Muscle layer of colon (tissue), 2 donors: Measurements from ENCODE around the gene MAP3K5.

ENCODE experiments used
- H3K27ac ChIP-seq: one replicate; pipeline ENCODE4 v1.7.0; 2013; ENCODE audit warnings: low read depth, mild to moderate bottlenecking, low read length, moderate library complexity
- H3K27me3 ChIP-seq, 2 donors: one replicate each; pipeline ENCODE4 v1.7.0; 2013; ENCODE audit warnings: low read length in 2 of 2, mild to moderate bottlenecking in 2 of 2; ENCODE audit not compliant: insufficient read depth in 2 of 2, control insufficient read depth in 1 of 2
- H3K36me3 ChIP-seq: one replicate; pipeline ENCODE4 v1.7.0; 2013; ENCODE audit warnings: mild to moderate bottlenecking, low read length; ENCODE audit not compliant: insufficient read depth
- H3K4me1 ChIP-seq: one replicate; pipeline ENCODE4 v1.7.0; 2013; ENCODE audit warnings: mild to moderate bottlenecking, low read length; ENCODE audit not compliant: insufficient read depth
- H3K4me3 ChIP-seq, 2 donors: one replicate each; pipeline ENCODE4 v1.7.0; 2013; ENCODE audit warnings: low read length in 2 of 2, low read depth in 1 of 2, mild to moderate bottlenecking in 1 of 2, moderate library complexity in 1 of 2
- H3K9ac ChIP-seq: one replicate; pipeline ENCODE4 v1.7.0; 2013; ENCODE audit warnings: low read length
- H3K9me3 ChIP-seq: one replicate; pipeline ENCODE4 v1.7.0; 2013; ENCODE audit warnings: mild to moderate bottlenecking, low read length
- donor health status: abdominal sarcoma.
- donor health status: Adenocarcinoma of cecum.

Gene MAP3K5

GRCh38 chr6:136780972-136781371, 11.3 kb downstream of the MAP3K5 start:
- no peak overlapping the region for H3K4me3 ChIP-seq
- H3K27ac ChIP-seq: no peak overlapping the region
- H3K9ac ChIP-seq: no peak overlapping the region
- no peaks in the 10 kb centered on the region for H3K27me3 ChIP-seq
- no peaks in the 10 kb centered on the region for H3K36me3 ChIP-seq
- peaks cover 5% of the 10 kb centered on the region for H3K4me1 ChIP-seq
- H3K9me3 ChIP-seq: no peaks in the 10 kb centered on the region

- H3K36me3 ChIP-seq: no peaks in the 10 kb centered on the region
- H3K9ac ChIP-seq: no peak overlapping the region
- no peak overlapping the region for H3K4me3 ChIP-seq
- H3K9me3 ChIP-seq: no peaks in the 10 kb centered on the region
- no peaks in the 10 kb centered on the region for H3K27me3 ChIP-seq
- H3K27ac ChIP-seq: no peak overlapping the region
- H3K4me1 ChIP-seq: peaks cover 5% of the 10 kb centered on the region
These were observed 12.6 kb downstream of the MAP3K5 start for GRCh38 chr6:136779682-136780081.

DNA sequence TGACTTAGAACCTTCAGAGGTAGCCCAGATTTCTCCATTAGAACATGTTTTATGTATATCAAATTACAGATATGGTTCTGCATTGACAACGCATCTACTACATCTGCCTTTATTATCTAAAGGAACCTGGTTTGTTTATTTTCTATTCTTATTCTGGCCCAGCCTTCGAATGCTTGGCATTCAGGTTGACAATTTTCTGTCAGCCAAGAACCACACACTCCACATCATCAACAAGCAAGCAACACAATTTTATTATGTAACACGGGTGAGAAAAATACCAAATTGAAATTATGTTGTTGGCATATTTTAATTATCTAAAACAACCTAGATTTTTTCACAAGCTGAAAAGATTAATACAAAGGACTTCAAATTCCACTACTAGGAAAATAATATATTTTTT, 14.6 kb downstream of the MAP3K5 start:
- H3K27ac ChIP-seq: no peak overlapping the region
- no peaks in the 10 kb centered on the region for H3K36me3 ChIP-seq
- peaks cover 5% of the 10 kb centered on the region for H3K4me1 ChIP-seq
- H3K9ac ChIP-seq: no peak overlapping the region
- H3K4me3 ChIP-seq: no peak overlapping the region
- no peaks in the 10 kb centered on the region for H3K9me3 ChIP-seq
- H3K27me3 ChIP-seq: no peaks in the 10 kb centered on the region

DNA sequence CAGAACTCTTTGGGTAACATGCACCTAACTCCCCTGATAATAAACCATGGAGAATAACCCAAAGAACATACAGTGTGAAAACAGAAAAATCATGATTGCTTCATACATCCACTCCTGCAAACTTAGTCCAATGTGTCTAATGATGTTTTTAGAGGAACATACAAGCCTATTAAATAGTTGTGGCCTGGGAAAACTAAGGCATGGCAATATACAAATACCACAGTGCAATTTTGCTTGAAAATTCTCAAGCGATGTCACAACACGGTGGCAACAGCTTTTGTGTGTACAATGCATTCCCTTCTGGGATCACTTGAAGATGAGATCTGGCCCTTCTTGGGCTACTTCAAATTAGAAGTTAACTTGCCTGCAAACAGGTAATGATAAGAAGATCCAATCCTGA, 16.7 kb downstream of the MAP3K5 start:
- Histone ChIP-seq H3K9me3 (no peaks in the 10 kb centered on the region), H3K4me3 (no peak overlapping the region), H3K27me3 (no peaks in the 10 kb centered on the region), H3K9ac (no peak overlapping the region), H3K36me3 (no peaks in the 10 kb centered on the region), H3K27ac (no peak overlapping the region), H3K4me1 (peaks cover 5% of the 10 kb centered on the region)

DNA sequence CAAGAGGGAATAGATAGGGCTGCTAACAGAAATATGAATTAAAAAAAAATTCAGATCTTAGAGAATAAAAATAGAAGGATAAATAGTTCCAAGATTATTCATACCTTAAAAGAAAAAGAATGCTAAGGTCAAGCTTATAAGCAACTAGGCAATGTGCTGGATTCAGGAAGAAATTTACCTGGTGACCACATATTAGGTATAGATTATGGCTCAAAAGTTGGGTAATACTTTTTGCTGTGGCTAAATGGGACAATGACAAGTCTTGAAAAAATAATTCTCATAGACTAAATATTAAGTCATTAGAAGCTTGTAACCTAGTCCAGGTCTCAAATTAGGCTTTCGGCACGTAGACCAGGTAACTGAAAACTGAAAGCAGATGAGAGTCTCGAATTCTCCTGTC, 17.2 kb downstream of the MAP3K5 start:
- Histone ChIP-seq H3K27me3 (no peaks in the 10 kb centered on the region), H3K36me3 (no peaks in the 10 kb centered on the region), H3K9ac (no peak overlapping the region), H3K27ac (no peak overlapping the region), H3K4me3 (no peak overlapping the region), H3K9me3 (no peaks in the 10 kb centered on the region), H3K4me1 (peaks cover 5% of the 10 kb centered on the region)

DNA sequence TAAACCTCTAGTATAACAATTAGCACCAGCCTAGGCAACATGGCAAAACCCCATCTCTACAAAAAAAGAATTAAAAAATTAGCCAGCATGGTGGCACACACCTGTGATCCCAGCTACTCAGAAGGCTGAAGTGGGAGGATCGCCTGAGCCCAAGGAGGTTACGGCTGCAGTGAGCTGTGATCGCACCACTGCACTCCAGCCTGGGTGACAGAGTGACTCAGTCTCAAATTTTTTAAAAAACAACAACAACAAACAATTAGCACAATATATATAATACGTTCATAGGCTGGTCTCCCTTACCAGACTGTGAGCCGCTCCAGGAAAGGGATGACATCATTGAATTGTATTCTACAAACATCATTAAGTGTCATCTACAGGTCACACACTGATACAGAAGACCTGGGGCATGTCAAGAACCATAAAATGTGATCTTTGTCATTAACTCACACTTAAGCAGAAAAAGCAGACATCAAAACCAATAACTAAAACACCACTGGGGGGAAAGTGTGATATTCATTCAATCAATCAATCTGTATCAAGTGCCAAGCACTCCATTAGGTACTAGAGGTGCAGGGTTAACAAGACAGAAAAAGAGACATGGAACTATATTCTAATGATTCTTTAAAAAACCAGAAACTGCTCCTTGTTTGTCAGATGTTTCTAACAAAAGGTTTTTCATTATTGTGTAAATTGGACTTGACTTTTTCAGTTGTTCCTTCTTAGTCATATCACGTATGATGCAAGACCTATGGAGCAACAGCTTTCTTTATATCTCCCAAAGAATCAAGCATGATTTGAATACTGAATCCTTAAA, 17.8 kb downstream of the MAP3K5 start:
- Histone ChIP-seq H3K4me3 (no peak overlapping the region), H3K27me3 (no peaks in the 10 kb centered on the region), H3K9me3 (no peaks in the 10 kb centered on the region), H3K36me3 (no peaks in the 10 kb centered on the region), H3K27ac (no peak overlapping the region), H3K9ac (no peak overlapping the region), H3K4me1 (peaks cover 5% of the 10 kb centered on the region)

GRCh38 chr6:136773473-136773796, 18.8 kb downstream of the MAP3K5 start:
- Histone ChIP-seq H3K36me3 (no peaks in the 10 kb centered on the region), H3K9me3 (no peaks in the 10 kb centered on the region), H3K4me1 (peaks cover 5% of the 10 kb centered on the region), H3K27ac (no peak overlapping the region), H3K27me3 (no peaks in the 10 kb centered on the region), H3K9ac (no peak overlapping the region), H3K4me3 (no peak overlapping the region)

GRCh38 chr6:136772685-136773472, 19.4 kb downstream of the MAP3K5 start:
- H3K9me3 ChIP-seq: no peaks in the 10 kb centered on the region
- no peaks in the 10 kb centered on the region for H3K27me3 ChIP-seq
- no peak overlapping the region for H3K9ac ChIP-seq
- no peak overlapping the region for H3K27ac ChIP-seq
- H3K4me1 ChIP-seq: peaks cover 5% of the 10 kb centered on the region
- H3K36me3 ChIP-seq: no peaks in the 10 kb centered on the region
- H3K4me3 ChIP-seq: no peak overlapping the region

DNA sequence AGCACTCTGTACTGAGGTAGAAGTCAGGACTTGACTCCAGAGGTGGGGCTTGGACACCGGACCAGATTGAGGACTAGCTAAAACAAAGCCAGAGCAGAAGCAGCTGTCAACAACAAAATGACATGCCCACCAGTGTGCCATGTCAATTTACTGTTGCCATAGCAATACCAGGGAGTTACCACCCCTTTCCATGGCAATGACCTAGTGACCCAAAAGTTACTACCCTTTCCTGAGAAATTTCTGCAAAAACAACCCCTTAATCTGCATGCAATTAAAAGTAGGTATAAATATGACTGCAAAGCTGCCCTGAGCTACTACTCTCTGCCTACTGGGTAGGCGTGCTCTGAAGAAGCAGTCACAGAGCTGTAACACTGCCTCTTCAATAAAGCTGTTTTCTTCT, 21.0 kb downstream of the MAP3K5 start:
- Histone ChIP-seq H3K27ac (no peak overlapping the region), H3K9me3 (no peaks in the 10 kb centered on the region), H3K27me3 (no peaks in the 10 kb centered on the region), H3K9ac (no peak overlapping the region), H3K4me1 (peaks cover 6% of the 10 kb centered on the region), H3K4me3 (no peak overlapping the region), H3K36me3 (no peaks in the 10 kb centered on the region)

- no peaks in the 10 kb centered on the region for H3K27me3 ChIP-seq
- no peak overlapping the region for H3K4me3 ChIP-seq
- H3K9ac ChIP-seq: no peak overlapping the region
- no peaks in the 10 kb centered on the region for H3K36me3 ChIP-seq
- H3K4me1 ChIP-seq: peaks cover 11% of the 10 kb centered on the region
- no peak overlapping the region for H3K27ac ChIP-seq
- no peaks in the 10 kb centered on the region for H3K9me3 ChIP-seq
These were observed 22.5 kb downstream of the MAP3K5 start for GRCh38 chr6:136769759-136770158.

GRCh38 chr6:136769124-136769523, 23.2 kb downstream of the MAP3K5 start:
- Histone ChIP-seq H3K27ac (no peak overlapping the region), H3K27me3 (no peaks in the 10 kb centered on the region), H3K4me1 (peaks cover 14% of the 10 kb centered on the region), H3K36me3 (no peaks in the 10 kb centered on the region), H3K9me3 (no peaks in the 10 kb centered on the region), H3K9ac (no peak overlapping the region), H3K4me3 (no peak overlapping the region)
